OCI-M1 (cell line): Measurements from ENCODE around the gene FBXO36.
"Not testable (repeated sequence)": the region's sequence is repeated elsewhere in the genome, so short reads cannot be mapped to it uniquely, and the experiment has no call there.

Experiments
- DNase-seq: peaks from one replicate; lab custom pipeline; 2025; lab: John Stamatoyannopoulos, UW

The FBXO36 gene

GRCh38 chr2:229910832-229911412 is 11.4 kb upstream of the FBXO36 start:
- peak; percentile 61 for DNase-seq

- DNase-seq = peak; percentile 23
Observed at GRCh38 chr2:229914171-229914570, 8.1 kb upstream of the FBXO36 start.

- DNase-seq = no peak
Observed at GRCh38 chr2:229917793-229918192, 4.5 kb upstream of the FBXO36 start.

GRCh38 chr2:229920011-229920641 is 2.2 kb upstream of the FBXO36 start:
- peak; percentile 58 for DNase-seq

GRCh38 chr2:229921101-229921891 is 1.0 kb upstream of the FBXO36 start:
- peak; percentile 73 for DNase-seq

- DNase-seq = peak; percentile 97
Observed at GRCh38 chr2:229921892-229922448, 333 bp upstream of the FBXO36 start, which contains the start of gene TRIP12. TRIP12 (minus strand) TSS chr2:229922009; CDS start chr2:229880079, 41,930 bp downstream.

- not testable (repeated sequence) for DNase-seq
Observed at GRCh38 chr2:229924541-229924940, 2.2 kb downstream of the FBXO36 start.

- DNase-seq = no peak
Observed at GRCh38 chr2:229925201-229925600, 2.9 kb downstream of the FBXO36 start.

- DNase-seq = no peak
Observed at GRCh38 chr2:229927817-229928321, 5.6 kb downstream of the FBXO36 start.

- DNase-seq = no peak
Observed at GRCh38 chr2:229930656-229931055, 8.4 kb downstream of the FBXO36 start.

- DNase-seq = no peak
Observed at GRCh38 chr2:229931241-229931640, 8.9 kb downstream of the FBXO36 start.

- no peak for DNase-seq
Observed at GRCh38 chr2:229937537-229937936, 15.2 kb downstream of the FBXO36 start.

- DNase-seq = no peak
Observed at GRCh38 chr2:229942671-229943070, 20.4 kb downstream of the FBXO36 start.

- no peak for DNase-seq
Observed at GRCh38 chr2:229943171-229943570, 20.9 kb downstream of the FBXO36 start.

GRCh38 chr2:229943770-229944449 is 21.6 kb downstream of the FBXO36 start:
- peak; percentile 82 for DNase-seq

- DNase-seq = no peak
Observed at GRCh38 chr2:229945975-229946374, 23.7 kb downstream of the FBXO36 start.

- DNase-seq = no peak
Observed at GRCh38 chr2:229947544-229947943, 25.2 kb downstream of the FBXO36 start.

GRCh38 chr2:229952256-229952835 is 30.0 kb downstream of the FBXO36 start:
- no peak for DNase-seq

GRCh38 chr2:229955663-229956062 is 33.4 kb downstream of the FBXO36 start:
- DNase-seq = no peak

GRCh38 chr2:229956491-229956890 is 34.2 kb downstream of the FBXO36 start:
- DNase-seq = no peak

- DNase-seq = not testable (repeated sequence)
Observed at GRCh38 chr2:229963596-229963995, 41.3 kb downstream of the FBXO36 start.

- DNase-seq = no peak
Observed at GRCh38 chr2:229969921-229970320, 47.6 kb downstream of the FBXO36 start.
